CD8-positive, alpha-beta memory T cell (primary cell): ENCODE data around the gene MSH3. TPM values are rescaled to one million over a fixed set of nuclear protein-coding genes. Genes with fewer than 3 reads are reported as not detected.

ENCODE experiments used
- CTCF ChIA-PET: fragments of 350-600 bp; sonication (Branson Sonifier 250); formaldehyde crosslinking; loops from one replicate; lab custom pipeline; 2021; ENCODE audit warnings: antibody characterized with exemption; lab: Charles Lee
- POLR2A ChIA-PET: fragments of 350-600 bp; sonication (Branson Sonifier 250); formaldehyde crosslinking; loops from one replicate; lab custom pipeline; 2021; ENCODE audit warnings: antibody characterized with exemption; lab: Charles Lee
- DNase-seq, 5 donors: peaks; one replicate each; pipeline versions ENCODE4 v3.0.0 to v3.0.0-alpha.2; 2020 to 2022; ENCODE audit warnings: mixed read lengths in 1 of 5
- H3K27ac ChIP-seq: one replicate; pipeline ENCODE4 v1.7.0; 2013; ENCODE audit warnings: low read depth, mild to moderate bottlenecking, low read length, moderate library complexity
- H3K27me3 ChIP-seq: 2 replicates; pipeline ENCODE4 v1.7.0; 2013; ENCODE audit warnings: low read length, mild to moderate bottlenecking; ENCODE audit not compliant: insufficient read depth, poor library complexity, severe bottlenecking
- H3K36me3 ChIP-seq: 2 replicates; pipeline ENCODE4 v1.7.0; 2013; ENCODE audit warnings: mild to moderate bottlenecking, low read length, moderate library complexity; ENCODE audit not compliant: insufficient read depth
- H3K4me1 ChIP-seq: 2 replicates; pipeline ENCODE4 v1.7.0; 2013; ENCODE audit warnings: mild to moderate bottlenecking, low read length, moderate library complexity; ENCODE audit not compliant: insufficient read depth
- H3K4me3 ChIP-seq: 2 replicates; pipeline ENCODE4 v1.7.0; 2013; ENCODE audit warnings: mild to moderate bottlenecking, low read length
- H3K9me3 ChIP-seq: 2 replicates; pipeline ENCODE4 v1.7.0; 2013; ENCODE audit warnings: mild to moderate bottlenecking, low read length
- H3K27ac Mint-ChIP-seq, 8 donors: one replicate each; pipeline ENCODE4 v1.8.0; 2020 to 2021; ENCODE audit warnings: mixed read lengths in 8 of 8, mild to moderate bottlenecking in 6 of 8, inconsistent platforms in 3 of 8, moderate library complexity in 3 of 8
- H3K27me3 Mint-ChIP-seq, 2 donors: one replicate each; pipeline ENCODE4 v1.8.0; 2020 to 2021; ENCODE audit warnings: mixed read lengths in 2 of 2, mild to moderate bottlenecking in 1 of 2, moderate library complexity in 1 of 2
- H3K36me3 Mint-ChIP-seq, 3 donors: one replicate each; pipeline ENCODE4 v1.8.0; 2020 to 2021; ENCODE audit warnings: mixed read lengths in 3 of 3, inconsistent platforms in 1 of 3, mild to moderate bottlenecking in 1 of 3
- H3K4me1 Mint-ChIP-seq, 3 donors: one replicate each; pipeline ENCODE4 v1.8.0; 2020 to 2021; ENCODE audit warnings: mixed read lengths in 3 of 3, inconsistent platforms in 1 of 3, mild to moderate bottlenecking in 1 of 3
- H3K4me3 Mint-ChIP-seq, 7 donors: one replicate each; pipeline ENCODE4 v1.8.0; 2020 to 2021; ENCODE audit warnings: mixed read lengths in 7 of 7, mild to moderate bottlenecking in 6 of 7, moderate library complexity in 4 of 7, inconsistent platforms in 2 of 7
- H3K9me3 Mint-ChIP-seq, 5 donors: one replicate each; pipeline ENCODE4 v1.8.0; 2020 to 2022; ENCODE audit warnings: mixed read lengths in 5 of 5, mild to moderate bottlenecking in 3 of 5, moderate library complexity in 2 of 5, inconsistent platforms in 1 of 5
- polyA plus RNA-seq: library from polyadenylated mRNA; unstranded; fragments of 300-500 nt; fragmentation: Illumina TruSeq; gene quantifications from one replicate; pipeline ENCODE4 v1.2.3, GENCODE V29; 2021
- total RNA-seq, 2 experiments: library from RNA; stranded (reverse); gene quantifications; one replicate each; pipeline ENCODE4 v1.2.3, GENCODE V29; 2021

MSH3 gene
- total and polyA plus RNA-seq, 3 experiments from 2014 or later: 13.1 to 19.8 (median 19.2) TPM

DNA sequence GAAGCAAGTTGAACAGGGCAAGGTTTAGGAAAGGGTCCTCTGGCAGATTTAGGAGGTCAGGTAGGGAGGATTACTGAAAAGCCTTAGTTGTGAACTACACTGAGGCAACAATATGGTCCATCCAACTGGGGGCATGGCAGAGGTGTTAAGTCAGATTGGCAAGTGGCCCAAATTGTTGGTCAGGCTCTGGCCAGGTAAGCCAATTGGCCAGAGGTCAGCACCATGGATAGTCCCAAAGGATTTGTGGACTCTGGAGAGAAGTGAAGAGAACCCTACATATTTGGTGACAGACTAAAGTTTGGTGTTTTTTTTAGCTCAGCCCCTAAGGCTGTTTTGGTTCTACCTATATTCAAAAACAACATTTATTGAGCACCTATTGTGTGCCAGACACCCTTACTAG, 266.6 kb downstream of the MSH3 start:
- H3K9me3 Mint-ChIP-seq: no peaks in the 10 kb centered on the region
- Histone ChIP-seq H3K4me1 (no peaks in the 10 kb centered on the region), H3K4me3 (no peak overlapping the region), H3K9me3 (no peaks in the 10 kb centered on the region), H3K27me3 (no peaks in the 10 kb centered on the region), H3K36me3 (no peaks in the 10 kb centered on the region), H3K27ac (no peak overlapping the region)
- no peak for DNase-seq
- CTCF ChIA-PET: no interaction called here
- no peaks in the 10 kb centered on the region for H3K4me1 Mint-ChIP-seq
- POLR2A ChIA-PET: no interaction called here
- no peaks in the 10 kb centered on the region for H3K27me3 Mint-ChIP-seq
- no peak overlapping the region for H3K4me3 Mint-ChIP-seq
- H3K36me3 Mint-ChIP-seq: peaks cover 0 to 2% (median 0%) of the 10 kb centered on the region in 3 donors
- no peak overlapping the region for H3K27ac Mint-ChIP-seq

- no peaks in the 10 kb centered on the region for H3K9me3 ChIP-seq
- no peak overlapping the region for H3K27ac Mint-ChIP-seq
- POLR2A ChIA-PET: no interaction called here
- H3K4me1 Mint-ChIP-seq: peaks cover 0 to 3% (median 0%) of the 10 kb centered on the region in 3 donors
- no peaks in the 10 kb centered on the region for H3K9me3 Mint-ChIP-seq
- H3K4me3 ChIP-seq: no peak overlapping the region
- no peaks in the 10 kb centered on the region for H3K27me3 Mint-ChIP-seq
- CTCF ChIA-PET: no interaction called here
- no peak overlapping the region for H3K27ac ChIP-seq
- no peaks in the 10 kb centered on the region for H3K27me3 ChIP-seq
- H3K4me1 ChIP-seq: no peaks in the 10 kb centered on the region
- peaks cover 0 to 2% (median 0%) of the 10 kb centered on the region in 3 donors for H3K36me3 Mint-ChIP-seq
- H3K36me3 ChIP-seq: no peaks in the 10 kb centered on the region
- no peak overlapping the region for H3K4me3 Mint-ChIP-seq
- DNase-seq: no peak
Measured at GRCh38 chr5:80925931-80926330, 271.5 kb downstream of the MSH3 start.

Other genes starting within 250 kb of the MSH3 start
- gene ZFYVE16, start 246.6 kb upstream of the MSH3 start, total RNA-seq: 10 to 100 TPM; 10.1 to 13.8 TPM
- gene ZFYVE16, start 246.6 kb upstream of the MSH3 start, polyA plus RNA-seq: 5.0 TPM
- under 1 TPM; 0.18 to 0.24 TPM for gene FAM151B, start 166.6 kb upstream of the MSH3 start, total RNA-seq
- not detected for gene FAM151B, start 166.6 kb upstream of the MSH3 start, polyA plus RNA-seq
- not detected for gene ANKRD34B, start 84.4 kb upstream of the MSH3 start, total RNA-seq
- not detected for gene ANKRD34B, start 84.4 kb upstream of the MSH3 start, polyA plus RNA-seq
- gene DHFR, start 331 bp downstream of the MSH3 start, total RNA-seq: 10 to 100 TPM; 82.7 to 85.8 TPM
- 2.6 TPM for gene DHFR, start 331 bp downstream of the MSH3 start, polyA plus RNA-seq